ENCODE data around the gene GMPR.

Gene GMPR

GRCh38 chr6:16344756-16345155, 106.4 kb downstream of the GMPR start:
- in situ Hi-C loops (cut with MboI; ENCODE audit: low sequenced_read_pairs) = no loop called here

All from HL-60/S4 (cell line).